Prostate gland (tissue), 2 donors: ENCODE measurements around the gene GLYATL1.

ENCODE experiments used
- CTCF ChIP-seq, 4 experiments: fragments of 200-600 bp in 2 of 4; fragments of 450-650 bp in 2 of 4; sonication (generic) in 2 of 4; IDR thresholded peaks; 1 replicate in 3 of 4; 2 replicates in 1 of 4; pipeline ENCODE4 v1.5.1; 2016 to 2019; ENCODE audit warnings: antibody characterized with exemption in 4 of 4, mild to moderate bottlenecking in 2 of 4, moderate library complexity in 2 of 4
- POLR2A ChIP-seq: fragments of 450-650 bp; IDR thresholded peaks from one replicate; pipeline ENCODE4 v1.6.1; 2016; ENCODE audit warnings: antibody characterized with exemption, mild to moderate bottlenecking

- TF ChIP-seq CTCF (IDR thresholded peaks at IDR 0.05) (no peak), POLR2A (no peak)
These were observed 740 bp downstream of the GLYATL1 start for GRCh38 chr11:58940028-58940427.
